Common myeloid progenitor, CD34-positive (primary cell): Measurements from ENCODE around the gene KCTD2.

Experiments used
- CTCF ChIA-PET: fragments of 350-600 bp; sonication (Branson Sonifier 250); formaldehyde crosslinking; loops from one replicate; lab custom pipeline; 2021; ENCODE audit warnings: antibody characterized with exemption; lab: Charles Lee
- POLR2A ChIA-PET: fragments of 350-600 bp; sonication (Branson Sonifier 250); formaldehyde crosslinking; loops from one replicate; lab custom pipeline; 2021; ENCODE audit warnings: antibody characterized with exemption; lab: Charles Lee
- DNase-seq, 3 donors: peaks; one replicate each; pipeline versions ENCODE4 v3.0.0 to v3.0.0-alpha.2; 2013
- H3K27ac ChIP-seq, 2 experiments: 1 replicate in 1 of 2; 2 replicates in 1 of 2; pipeline ENCODE4 v1.7.0; 2013; ENCODE audit warnings: inconsistent platforms in 2 of 2, low read length in 2 of 2, mild to moderate bottlenecking in 2 of 2, low read depth in 1 of 2, moderate library complexity in 1 of 2; ENCODE audit not compliant: severe bottlenecking in 2 of 2, insufficient read depth in 1 of 2, poor library complexity in 1 of 2
- H3K27me3 ChIP-seq, 5 experiments: replicated peaks in 2 of 5; 1 replicate in 3 of 5; 2 replicates in 2 of 5; pipeline versions ENCODE4 v1.6.1 to v1.7.0; 2013; ENCODE audit warnings: low read length in 4 of 5, mild to moderate bottlenecking in 2 of 5, moderate library complexity in 2 of 5, inconsistent platforms in 1 of 5; ENCODE audit not compliant: insufficient read depth in 5 of 5, control insufficient read depth in 4 of 5
- H3K36me3 ChIP-seq, 4 experiments: 1 replicate in 2 of 4; 2 replicates in 2 of 4; pipeline versions ENCODE4 v1.6.1 to v1.7.0; 2013; ENCODE audit warnings: low read length in 3 of 4, control low read depth in 1 of 4, mild to moderate bottlenecking in 1 of 4; ENCODE audit not compliant: control insufficient read depth in 4 of 4, insufficient read depth in 4 of 4
- H3K4me1 ChIP-seq, 4 experiments: 1 replicate in 3 of 4; 2 replicates in 1 of 4; pipeline versions ENCODE4 v1.6.1 to v1.7.1; 2013; ENCODE audit warnings: low read length in 3 of 4, mild to moderate bottlenecking in 3 of 4, control low read depth in 1 of 4, inconsistent platforms in 1 of 4, moderate library complexity in 1 of 4; ENCODE audit not compliant: control insufficient read depth in 4 of 4, insufficient read depth in 4 of 4; ENCODE audit errors: control extremely low read depth in 1 of 4
- H3K4me3 ChIP-seq, 7 experiments: 1 replicate in 4 of 7; 2 replicates in 3 of 7; pipeline versions ENCODE4 v1.5.1 to v1.7.0; 2013; ENCODE audit warnings: mild to moderate bottlenecking in 7 of 7, low read length in 6 of 7, moderate library complexity in 6 of 7, inconsistent platforms in 2 of 7, low read depth in 2 of 7, control low read depth in 1 of 7; ENCODE audit not compliant: insufficient read depth in 4 of 7, control insufficient read depth in 1 of 7; ENCODE audit errors: extremely low read depth in 1 of 7
- H3K9me3 ChIP-seq, 5 experiments: 1 replicate in 4 of 5; 2 replicates in 1 of 5; pipeline versions ENCODE4 v1.6.1 to v1.7.1; 2013; ENCODE audit warnings: low read length in 4 of 5, mild to moderate bottlenecking in 2 of 5, inconsistent platforms in 1 of 5, low read depth in 1 of 5, moderate library complexity in 1 of 5; ENCODE audit not compliant: control insufficient read depth in 4 of 5, insufficient read depth in 2 of 5; ENCODE audit errors: control extremely low read depth in 1 of 5
- WGBS: methylation state at CpG from one replicate; pipeline ENCODE4 v1.1.5; 2013; ENCODE audit not compliant: insufficient coverage; 5-methylcytosine and 5-hydroxymethylcytosine counted together

The KCTD2 gene

DNA sequence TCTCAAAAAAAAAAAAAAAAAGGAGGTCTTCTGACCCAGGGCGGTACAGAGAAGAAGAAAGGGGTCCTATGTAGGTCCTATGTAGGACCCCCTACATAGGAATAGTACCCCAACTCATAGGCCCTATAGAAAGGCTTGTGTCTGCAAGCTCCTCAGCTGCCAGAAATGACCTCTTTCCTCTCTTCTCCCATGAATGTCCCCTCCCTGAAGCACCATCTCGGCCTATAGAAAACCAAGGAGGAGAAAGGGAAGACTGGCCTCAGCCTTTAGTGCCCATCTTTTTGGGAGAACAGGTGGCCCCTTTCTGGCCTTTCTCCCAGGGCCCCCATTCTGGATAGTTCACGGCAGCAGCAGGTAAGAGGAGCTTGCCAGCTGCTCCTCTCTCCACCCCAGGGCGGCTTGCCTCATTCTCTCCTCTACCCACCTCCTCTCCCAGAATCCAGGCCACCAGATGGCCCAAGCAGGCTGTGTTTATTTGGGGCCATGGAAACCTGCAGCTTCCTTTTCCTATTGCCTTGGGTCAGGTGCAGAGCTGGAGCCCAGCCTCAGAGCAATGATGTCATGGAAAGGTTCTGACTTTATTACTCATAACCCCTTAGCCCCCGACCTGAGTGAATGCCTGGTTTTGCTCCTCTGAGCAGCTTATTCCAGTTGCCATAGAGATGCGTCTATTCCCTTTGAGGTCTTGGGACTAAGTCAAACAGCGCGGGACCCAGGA lies 36.2 kb upstream of the KCTD2 start:
- Histone ChIP-seq H3K36me3 (no peaks in the 10 kb centered on the region), H3K9me3 (no peaks in the 10 kb centered on the region), H3K27me3 (no peaks in the 10 kb centered on the region), H3K4me1 (peaks cover 8 to 29% (median 17%) of the 10 kb centered on the region in 4 experiments), H3K4me3 (no peak overlapping the region), H3K27ac (no peak overlapping the region)
- DNase-seq, result peak; percentile 56 to 82 (median 78)
- 94% methylated on average over 6 of the region's 8 CpGs for WGBS
- ChIA-PET POLR2A (interaction anchor here (1.3 kb wide), 1 partner anchor 49 kb away, joined by 4 read pairs; no protein-coding TSS in a partner anchor), CTCF (interaction anchor here (0.6 to 13.0 kb wide), 9 partner anchors 11 to 194 kb away, joined by 3 to 154 read pairs (median 4); partner anchors contain the start of gene CDR2L)

DNA sequence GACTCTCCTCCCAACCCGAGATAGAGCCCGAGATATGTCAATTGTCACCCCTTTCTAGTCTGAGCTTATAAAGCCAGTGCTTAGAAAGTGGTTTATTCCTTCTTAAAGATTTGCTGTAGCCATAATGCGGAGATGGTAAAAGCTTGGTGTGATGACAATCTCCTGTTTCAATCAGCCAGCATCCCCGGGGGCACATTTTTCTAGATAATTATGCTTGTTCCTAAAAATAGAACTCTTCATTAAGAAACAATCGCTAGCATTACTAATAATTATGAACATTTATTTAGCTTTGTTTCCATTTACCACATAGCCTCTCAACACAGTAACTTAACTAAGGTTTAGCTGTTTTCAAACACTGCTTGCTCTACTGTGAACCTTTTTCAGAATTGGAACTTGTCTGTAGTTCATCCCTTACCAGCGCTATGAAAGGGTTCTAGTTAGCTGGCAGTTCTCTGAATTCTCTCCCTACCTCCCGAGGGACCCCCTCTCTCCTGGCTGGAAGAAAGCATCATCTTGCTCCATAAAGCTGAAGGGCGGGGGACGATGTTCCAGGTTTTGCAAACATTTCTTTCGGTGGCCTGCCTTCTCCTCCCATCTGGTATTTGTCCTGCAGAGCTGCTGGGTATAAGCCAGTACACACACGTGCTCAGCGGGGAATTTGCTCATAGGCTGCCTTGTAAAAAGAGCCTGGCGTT lies 35.5 kb upstream of the KCTD2 start:
- ChIA-PET CTCF (interaction anchor here (0.7 to 13.0 kb wide), 19 partner anchors 11 to 194 kb away, joined by 3 to 154 read pairs (median 4); partner anchors contain the start of gene CDR2L), POLR2A (interaction anchor here (1.3 to 2.2 kb wide), 2 partner anchors 24 to 50 kb away, joined by 4 to 13 read pairs; partner anchors contain the start of gene CDR2L)
- peak overlapping the region; percentile 76 to 84 for H3K27ac ChIP-seq
- H3K4me1 ChIP-seq, result peaks cover 8 to 29% (median 17%) of the 10 kb centered on the region in 4 experiments
- H3K27me3 ChIP-seq, result no peaks in the 10 kb centered on the region
- 96% methylated on average over 10 of the region's 13 CpGs for WGBS
- no peaks in the 10 kb centered on the region for H3K9me3 ChIP-seq
- H3K4me3 ChIP-seq, result peak overlapping the region in 5 of 7 experiments; percentile 85 to 94 (median 92)
- no peak for DNase-seq
- peaks cover 0 to 2% (median under 1%) of the 10 kb centered on the region in 4 experiments for H3K36me3 ChIP-seq

DNA sequence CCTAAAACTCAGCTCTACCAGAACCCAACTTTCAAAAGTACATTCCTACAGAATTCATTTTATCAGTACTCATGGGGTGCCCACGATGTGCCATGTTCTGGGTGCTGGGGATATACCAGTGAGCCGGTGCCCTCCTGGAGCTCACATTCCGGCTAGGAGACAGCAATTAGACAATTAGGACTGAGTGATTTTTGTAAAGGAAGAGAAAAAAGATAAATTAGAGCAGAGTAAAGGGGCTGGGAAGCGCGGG lies 35.0 kb upstream of the KCTD2 start:
- peak overlapping the region in 6 of 7 experiments; percentile 53 to 94 (median 90) for H3K4me3 ChIP-seq
- ChIA-PET CTCF (interaction anchor here (0.9 to 13.0 kb wide), 23 partner anchors 12 to 190 kb away, joined by 3 to 154 read pairs (median 4); partner anchors contain the start of genes CDR2L and HID1), POLR2A (interaction anchor here (1.0 to 2.2 kb wide), 5 partner anchors 20 to 170 kb away, joined by 3 to 13 read pairs (median 5); partner anchors contain the start of gene CDR2L)
- WGBS, result 96% methylated on average over 3 of the region's 5 CpGs
- H3K9me3 ChIP-seq, result no peaks in the 10 kb centered on the region
- H3K36me3 ChIP-seq, result peaks cover 0 to 4% (median 2%) of the 10 kb centered on the region in 4 experiments
- H3K4me1 ChIP-seq, result peaks cover 8 to 29% (median 17%) of the 10 kb centered on the region in 4 experiments
- no peaks in the 10 kb centered on the region for H3K27me3 ChIP-seq
- DNase-seq, result peak in 1 of 3 donors; percentile 26
- peak overlapping the region; percentile 76 to 84 for H3K27ac ChIP-seq

DNA sequence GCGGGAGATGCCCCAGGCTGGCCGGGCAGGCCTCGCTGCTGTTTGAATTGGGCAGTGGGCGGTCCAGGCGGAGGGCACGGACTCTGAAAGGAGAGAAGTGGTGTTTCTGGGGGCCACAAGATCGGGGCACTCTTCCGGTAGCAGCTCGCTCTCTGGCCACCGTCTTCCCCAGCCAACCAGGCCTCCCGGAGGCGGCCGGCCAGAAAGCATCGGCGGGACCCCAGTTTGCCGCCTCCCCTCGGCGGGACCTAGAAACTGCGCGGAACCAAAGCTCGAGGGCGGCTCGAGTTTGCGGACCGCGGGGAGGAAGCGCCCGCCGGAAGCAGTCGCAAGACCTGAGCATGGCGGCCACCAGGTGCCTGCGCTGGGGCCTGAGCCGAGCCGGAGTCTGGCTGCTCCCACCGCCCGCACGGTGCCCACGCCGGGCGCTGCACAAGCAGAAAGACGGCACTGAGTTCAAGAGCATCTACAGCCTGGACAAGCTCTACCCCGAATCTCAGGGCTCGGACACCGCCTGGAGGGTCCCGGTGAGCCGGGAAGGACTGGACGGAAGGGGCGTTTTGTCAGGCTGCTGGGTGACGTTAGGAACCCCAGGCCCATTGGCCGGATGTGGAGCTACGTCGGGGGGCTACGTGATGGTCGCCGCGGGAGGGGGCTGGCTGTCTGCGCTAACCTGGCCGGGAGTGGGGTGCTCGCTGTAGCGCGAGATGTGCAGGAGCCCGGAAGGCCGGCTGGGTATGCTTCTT lies 34.5 kb upstream of the KCTD2 start, which contains the start of gene MRPL58:
Gene MRPL58 (plus strand): TSS at position 325 of the 746 bp plus-strand sequence. CDS start 17 bp downstream, at position 342.
- Histone ChIP-seq H3K4me3 (peak within 1 kb of the TSS; percentile 53 to 94 (median 87)), H3K4me1 (peaks cover 8 to 29% (median 17%) of the 10 kb centered on the region in 4 experiments), H3K27me3 (no peaks in the 10 kb centered on the region), H3K27ac (peak within 1 kb of the TSS; percentile 76 to 84), H3K9me3 (no peaks in the 10 kb centered on the region), H3K36me3 (peaks cover 0 to 4% (median 2%) of the 10 kb centered on the region in 4 experiments)
- CTCF ChIA-PET, result interaction anchor here (1.0 to 13.0 kb wide), 27 partner anchors 8 to 190 kb away, joined by 3 to 154 read pairs (median 4); partner anchors contain the start of genes CDR2L and HID1
- POLR2A ChIA-PET, result interaction anchor here (0.7 to 2.2 kb wide), 9 partner anchors 11 to 193 kb away, joined by 3 to 13 read pairs (median 4); partner anchors contain the start of genes CDR2L and NUP85
- peak; percentile 88 to 94 (median 92) for DNase-seq
- WGBS, result under 1% methylated on average over 50 of the region's 63 CpGs

DNA sequence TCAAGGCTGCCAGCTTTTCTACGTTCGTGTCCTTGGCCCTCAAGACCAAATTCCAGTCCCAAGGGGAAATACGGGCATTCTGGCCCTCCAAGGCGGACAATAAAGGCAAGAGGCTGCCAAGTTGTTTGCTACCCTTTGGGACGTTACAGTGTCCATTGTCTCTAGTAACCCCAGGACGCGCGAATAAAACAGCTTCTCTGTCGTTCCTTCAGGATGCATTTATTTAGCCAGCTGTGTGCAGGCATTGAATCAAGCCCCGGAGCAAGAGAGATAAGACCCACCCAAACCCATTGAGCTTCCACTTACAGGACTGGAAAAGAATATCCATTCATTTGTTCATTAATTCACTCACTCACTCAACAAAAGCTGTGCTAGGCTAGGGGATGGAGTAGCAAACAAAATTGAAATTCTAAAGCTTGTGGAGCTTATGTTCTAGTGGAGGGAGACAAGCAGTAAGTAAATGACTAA lies 33.9 kb upstream of the KCTD2 start:
- Histone ChIP-seq H3K27ac (peak overlapping the region; percentile 76 to 84), H3K4me1 (peaks cover 8 to 29% (median 17%) of the 10 kb centered on the region in 4 experiments), H3K36me3 (peaks cover 0 to 4% (median 2%) of the 10 kb centered on the region in 4 experiments), H3K4me3 (peak overlapping the region; percentile 53 to 94 (median 87)), H3K27me3 (no peaks in the 10 kb centered on the region), H3K9me3 (no peaks in the 10 kb centered on the region)
- DNase-seq, result no peak
- CTCF ChIA-PET, result interaction anchor here (0.8 to 13.0 kb wide), 22 partner anchors 9 to 148 kb away, joined by 3 to 154 read pairs (median 6); partner anchors contain the start of genes CDR2L and HID1
- POLR2A ChIA-PET, result interaction anchor here (0.7 to 2.2 kb wide), 9 partner anchors 11 to 193 kb away, joined by 3 to 13 read pairs (median 4); partner anchors contain the start of genes CDR2L and NUP85
- 0% methylated on average over 9 of the region's 10 CpGs for WGBS

DNA sequence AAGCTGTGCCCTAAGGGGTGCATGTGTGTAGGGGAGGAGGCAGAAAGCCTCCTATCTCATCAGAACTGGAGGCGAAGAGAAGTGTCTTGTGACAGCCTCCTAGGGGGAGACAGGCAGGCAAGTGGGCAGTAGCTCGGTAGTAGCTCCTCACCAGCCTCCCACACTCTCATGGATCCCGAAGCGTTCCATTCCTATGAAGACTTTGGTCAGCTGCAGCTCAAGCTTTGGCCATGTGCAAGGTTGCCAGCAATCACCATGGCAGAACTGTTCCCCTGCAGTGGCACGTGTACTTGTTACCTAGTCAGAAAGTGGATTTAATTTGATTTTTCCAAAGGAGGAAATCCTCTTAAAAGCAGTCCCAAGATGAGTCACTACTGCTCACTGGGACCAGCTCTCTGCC lies 27.9 kb upstream of the KCTD2 start:
- no peak overlapping the region for H3K4me3 ChIP-seq
- CTCF ChIA-PET, result interaction anchor here (0.6 to 2.5 kb wide), 6 partner anchors 9 to 115 kb away, joined by 3 to 8 read pairs (median 4); partner anchors contain the start of gene OTOP2
- no peaks in the 10 kb centered on the region for H3K4me1 ChIP-seq
- no peak overlapping the region for H3K27ac ChIP-seq
- peaks cover 4 to 46% (median 22%) of the 10 kb centered on the region in 4 experiments for H3K36me3 ChIP-seq
- H3K27me3 ChIP-seq, result no peaks in the 10 kb centered on the region
- DNase-seq, result no peak
- H3K9me3 ChIP-seq, result no peaks in the 10 kb centered on the region
- POLR2A ChIA-PET, result interaction anchor here (0.7 kb wide), 1 partner anchor 32 kb away, joined by 3 read pairs; no protein-coding TSS in a partner anchor
- WGBS, result 100% methylated on average over 4 of the region's 5 CpGs
